Measurements from ENCODE around the gene PARM1.

The PARM1 gene

GRCh38 chr4:75030649-75031235 is 97.8 kb downstream of the PARM1 start:
- no peak for DNase-seq (ENCODE audit: low spot score)

GRCh38 chr4:75031775-75032174 is 98.9 kb downstream of the PARM1 start:
- DNase-seq (ENCODE audit: low spot score) = no peak

GRCh38 chr4:75034523-75034922 is 101.6 kb downstream of the PARM1 start:
- no peak for DNase-seq (ENCODE audit: low spot score)

- DNase-seq (ENCODE audit: low spot score) = no peak
These were observed 102.4 kb downstream of the PARM1 start for GRCh38 chr4:75035321-75035720.

GRCh38 chr4:75036046-75036830 is 103.3 kb downstream of the PARM1 start:
- peak; percentile 2 for DNase-seq (ENCODE audit: low spot score)

- no peak for DNase-seq (ENCODE audit: low spot score)
These were observed 104.3 kb downstream of the PARM1 start for GRCh38 chr4:75037252-75037651.

- DNase-seq (ENCODE audit: low spot score) = no peak
These were observed 105.5 kb downstream of the PARM1 start for GRCh38 chr4:75038376-75038775.

- DNase-seq (ENCODE audit: low spot score) = no peak
These were observed 107.8 kb downstream of the PARM1 start for GRCh38 chr4:75040703-75041102.

- DNase-seq (ENCODE audit: low spot score) = no peak
These were observed 109.8 kb downstream of the PARM1 start for GRCh38 chr4:75042601-75043208.

- DNase-seq (ENCODE audit: low spot score) = no peak
These were observed 113.3 kb downstream of the PARM1 start for GRCh38 chr4:75046226-75046625.

GRCh38 chr4:75046641-75047040 is 113.7 kb downstream of the PARM1 start:
- DNase-seq (ENCODE audit: low spot score) = no peak

GRCh38 chr4:75048208-75048879 is 115.4 kb downstream of the PARM1 start:
- DNase-seq (ENCODE audit: low spot score) = no peak

GRCh38 chr4:75051431-75051830 is 118.5 kb downstream of the PARM1 start:
- no peak for DNase-seq (ENCODE audit: low spot score)

- DNase-seq (ENCODE audit: low spot score) = no peak
These were observed 120.4 kb downstream of the PARM1 start for GRCh38 chr4:75053352-75053751.

- DNase-seq (ENCODE audit: low spot score) = no peak
These were observed 121.2 kb downstream of the PARM1 start for GRCh38 chr4:75054078-75054477.

GRCh38 chr4:75056277-75056676 is 123.4 kb downstream of the PARM1 start:
- DNase-seq (ENCODE audit: low spot score) = no peak

- no peak for DNase-seq (ENCODE audit: low spot score)
These were observed 124.5 kb downstream of the PARM1 start for GRCh38 chr4:75057369-75057768.

GRCh38 chr4:75058486-75058885 is 125.6 kb downstream of the PARM1 start:
- no peak for DNase-seq (ENCODE audit: low spot score)

GRCh38 chr4:75063433-75063832 is 130.5 kb downstream of the PARM1 start:
- DNase-seq (ENCODE audit: low spot score) = no peak

GRCh38 chr4:75065909-75066308 is 133.0 kb downstream of the PARM1 start:
- DNase-seq (ENCODE audit: low spot score) = no peak

- DNase-seq (ENCODE audit: low spot score) = no peak
These were observed 136.7 kb downstream of the PARM1 start for GRCh38 chr4:75069493-75070074.

GRCh38 chr4:75071317-75071716 is 138.4 kb downstream of the PARM1 start:
- DNase-seq (ENCODE audit: low spot score) = no peak

All from NAMALWA (cell line).